Suprapubic skin (tissue), 4 donors: ENCODE results near the gene PANX2. TPM values are rescaled to one million over a fixed set of nuclear protein-coding genes. Genes with fewer than 3 reads are reported as not detected.

ENCODE experiments used
- DNase-seq, 2 donors: peaks; one replicate each; pipeline ENCODE4 v3.0.0-alpha.2; 2019; ENCODE audit warnings: low spot score in 2 of 2
- H3K27ac ChIP-seq: fragments of 200-600 bp; sonication (generic); one replicate; pipeline ENCODE4 v1.5.1; 2019
- H3K27me3 ChIP-seq: fragments of 200-600 bp; sonication (generic); one replicate; pipeline ENCODE4 v1.5.1; 2019
- H3K36me3 ChIP-seq: fragments of 200-600 bp; sonication (generic); one replicate; pipeline ENCODE4 v1.5.1; 2019
- H3K4me1 ChIP-seq: fragments of 200-600 bp; sonication (generic); one replicate; pipeline ENCODE4 v1.5.1; 2019
- H3K4me3 ChIP-seq: fragments of 200-600 bp; sonication (generic); one replicate; pipeline ENCODE4 v1.5.1; 2019; ENCODE audit warnings: mild to moderate bottlenecking
- H3K9me3 ChIP-seq: fragments of 200-600 bp; sonication (generic); one replicate; pipeline ENCODE4 v1.5.1; 2019
- CTCF ChIP-seq, 2 donors: fragments of 200-600 bp in 1 of 2; fragments of 450-650 bp in 1 of 2; sonication (generic) in 1 of 2; IDR thresholded peaks; one replicate each; pipeline ENCODE4 v1.5.1; 2016 to 2019; ENCODE audit warnings: antibody characterized with exemption in 2 of 2, mild to moderate bottlenecking in 1 of 2, moderate library complexity in 1 of 2
- EP300 ChIP-seq: sonication (generic); formaldehyde crosslinking; IDR thresholded peaks from one replicate; pipeline ENCODE4 v1.6.1; 2017; ENCODE audit warnings: antibody characterized with exemption
- POLR2A ChIP-seq, 2 donors: fragments of 450-650 bp; IDR thresholded peaks; one replicate each; pipeline ENCODE4 v1.6.1; 2017; ENCODE audit warnings: antibody characterized with exemption in 2 of 2, mild to moderate bottlenecking in 2 of 2, moderate library complexity in 2 of 2
- POLR2AphosphoS5 ChIP-seq, 3 donors: sonication (generic); formaldehyde crosslinking; IDR thresholded peaks; one replicate each; pipeline ENCODE4 v1.6.1; 2017; ENCODE audit warnings: antibody characterized with exemption in 3 of 3
- WGBS: methylation state at CpG from one replicate; pipeline ENCODE4 v1.1.5; 2018; 5-methylcytosine and 5-hydroxymethylcytosine counted together
- total RNA-seq, 4 donors: library from RNA; depleted of rRNA; stranded (reverse); fragments of >200 nt; gene quantifications; one replicate each; pipeline ENCODE4 v1.1.0, GENCODE V29; 2016

PANX2 gene
- total RNA-seq, 4 donors from 2014 or later = 1.2 to 2.8 (median 2.2) TPM

- no peak for DNase-seq
- Histone ChIP-seq H3K36me3 (peaks cover 63% of the 10 kb centered on the region), H3K27ac (no peak overlapping the region), H3K4me1 (peaks cover 14% of the 10 kb centered on the region), H3K27me3 (no peaks in the 10 kb centered on the region), H3K4me3 (no peak overlapping the region), H3K9me3 (no peaks in the 10 kb centered on the region)
- 6% methylated on average over 8 of the region's 20 CpGs for WGBS
- TF ChIP-seq EP300 (no peak), CTCF (IDR thresholded peaks at IDR 0.05) (peak; percentile 73 to 88), POLR2AphosphoS5 (IDR thresholded peaks at IDR 0.05) (no peak), POLR2A (IDR thresholded peaks at IDR 0.05) (no peak)
Measured at GRCh38 chr22:50209893-50210292, 39.4 kb downstream of the PANX2 start.

- H3K9me3 ChIP-seq = no peaks in the 10 kb centered on the region
- TF ChIP-seq POLR2A (IDR thresholded peaks at IDR 0.05) (no peak), EP300 (no peak), CTCF (IDR thresholded peaks at IDR 0.05) (no peak), POLR2AphosphoS5 (IDR thresholded peaks at IDR 0.05) (no peak)
- peaks cover 69% of the 10 kb centered on the region for H3K36me3 ChIP-seq
- no peak overlapping the region for H3K27ac ChIP-seq
- peaks cover 15% of the 10 kb centered on the region for H3K4me1 ChIP-seq
- DNase-seq = no peak
- H3K4me3 ChIP-seq = no peak overlapping the region
- WGBS = 90% methylated on average over 7 of the region's 32 CpGs
- no peaks in the 10 kb centered on the region for H3K27me3 ChIP-seq
Measured at GRCh38 chr22:50210378-50211139, 40.0 kb downstream of the PANX2 start.

GRCh38 chr22:50211147-50211546 lies 40.6 kb downstream of the PANX2 start:
- no peak for DNase-seq
- H3K27ac ChIP-seq = no peak overlapping the region
- H3K4me1 ChIP-seq = peaks cover 17% of the 10 kb centered on the region
- WGBS = 88% methylated on average over 14 of the region's 14 CpGs
- TF ChIP-seq EP300 = no peak
- TF ChIP-seq CTCF (IDR thresholded peaks at IDR 0.05) = no peak
- TF ChIP-seq POLR2A (IDR thresholded peaks at IDR 0.05) = no peak
- TF ChIP-seq POLR2AphosphoS5 (IDR thresholded peaks at IDR 0.05) = no peak
- H3K9me3 ChIP-seq = no peaks in the 10 kb centered on the region
- no peaks in the 10 kb centered on the region for H3K27me3 ChIP-seq
- H3K4me3 ChIP-seq = no peak overlapping the region
- H3K36me3 ChIP-seq = peaks cover 70% of the 10 kb centered on the region

- H3K9me3 ChIP-seq = no peaks in the 10 kb centered on the region
- H3K4me1 ChIP-seq = peaks cover 9% of the 10 kb centered on the region
- WGBS = 88% methylated on average over 9 of the region's 9 CpGs
- no peaks in the 10 kb centered on the region for H3K27me3 ChIP-seq
- DNase-seq = no peak
- peaks cover 73% of the 10 kb centered on the region for H3K36me3 ChIP-seq
- no peak overlapping the region for H3K27ac ChIP-seq
- no peak overlapping the region for H3K4me3 ChIP-seq
- TF ChIP-seq CTCF (IDR thresholded peaks at IDR 0.05) (no peak), POLR2AphosphoS5 (IDR thresholded peaks at IDR 0.05) (no peak), EP300 (no peak), POLR2A (IDR thresholded peaks at IDR 0.05) (no peak)
Measured at GRCh38 chr22:50213263-50213662, 42.7 kb downstream of the PANX2 start.

GRCh38 chr22:50215297-50216054 lies 44.9 kb downstream of the PANX2 start:
- DNase-seq = peak in 1 of 2 donors; percentile 71
- H3K4me1 ChIP-seq = peaks cover 11% of the 10 kb centered on the region
- peaks cover 74% of the 10 kb centered on the region for H3K36me3 ChIP-seq
- no peak overlapping the region for H3K27ac ChIP-seq
- TF ChIP-seq POLR2AphosphoS5 (IDR thresholded peaks at IDR 0.05) = no peak
- TF ChIP-seq CTCF (IDR thresholded peaks at IDR 0.05) = no peak
- no peak for TF ChIP-seq EP300
- H3K27me3 ChIP-seq = no peaks in the 10 kb centered on the region
- 60% methylated on average over 14 of the region's 17 CpGs for WGBS
- H3K4me3 ChIP-seq = no peak overlapping the region
- no peaks in the 10 kb centered on the region for H3K9me3 ChIP-seq
